GM12864 (cell line): ENCODE measurements around the gene PER1.

ENCODE experiments used
- DNase-seq: peaks from one replicate; pipeline ENCODE4 v3.0.0-alpha.2; 2011; ENCODE audit warnings: low read depth
- H3K4me3 ChIP-seq: 2 replicates; pipeline ENCODE4 v1.5.1; 2011; ENCODE audit warnings: mild to moderate bottlenecking, low read depth, low read length, control low read depth
- TF ChIP-seq, protein P1 (sequence below): IDR thresholded peaks from 2 replicates; pipeline ENCODE4 v1.5.1; 2011; ENCODE audit warnings: low read depth, mild to moderate bottlenecking, moderate library complexity, low read length, control low read depth, inconsistent platforms; ENCODE audit errors: missing control alignments

Gene PER1

DNA sequence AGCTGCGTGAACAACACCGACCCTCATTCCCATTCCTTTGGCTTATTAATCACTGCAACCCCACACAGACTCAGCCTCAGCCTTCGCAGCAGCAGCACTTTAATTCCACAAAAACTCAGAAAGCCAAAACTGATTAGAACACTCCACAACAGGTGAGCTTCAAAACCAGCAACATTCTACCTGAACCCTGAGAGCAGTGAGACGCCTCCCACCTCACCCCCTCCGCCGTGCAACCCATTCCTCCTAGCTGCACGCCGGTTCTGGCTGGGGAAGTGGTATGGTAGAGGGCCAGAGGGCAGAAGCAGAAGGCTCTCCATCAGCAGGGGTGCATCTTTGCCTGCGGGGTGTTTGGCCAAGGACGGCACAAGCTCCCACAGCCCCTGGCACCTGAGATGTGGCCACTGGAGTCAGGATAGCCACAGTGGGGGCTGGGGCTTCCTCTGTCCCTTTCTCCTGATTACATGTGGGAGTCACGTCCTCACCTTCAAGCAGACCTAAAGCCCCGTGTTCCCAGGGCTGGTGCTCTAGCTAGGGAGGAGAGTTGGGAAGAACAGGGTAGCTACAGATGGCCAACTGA, 36.1 kb upstream of the PER1 start:
- DNase-seq: no peak
- TF ChIP-seq, protein P1, sequence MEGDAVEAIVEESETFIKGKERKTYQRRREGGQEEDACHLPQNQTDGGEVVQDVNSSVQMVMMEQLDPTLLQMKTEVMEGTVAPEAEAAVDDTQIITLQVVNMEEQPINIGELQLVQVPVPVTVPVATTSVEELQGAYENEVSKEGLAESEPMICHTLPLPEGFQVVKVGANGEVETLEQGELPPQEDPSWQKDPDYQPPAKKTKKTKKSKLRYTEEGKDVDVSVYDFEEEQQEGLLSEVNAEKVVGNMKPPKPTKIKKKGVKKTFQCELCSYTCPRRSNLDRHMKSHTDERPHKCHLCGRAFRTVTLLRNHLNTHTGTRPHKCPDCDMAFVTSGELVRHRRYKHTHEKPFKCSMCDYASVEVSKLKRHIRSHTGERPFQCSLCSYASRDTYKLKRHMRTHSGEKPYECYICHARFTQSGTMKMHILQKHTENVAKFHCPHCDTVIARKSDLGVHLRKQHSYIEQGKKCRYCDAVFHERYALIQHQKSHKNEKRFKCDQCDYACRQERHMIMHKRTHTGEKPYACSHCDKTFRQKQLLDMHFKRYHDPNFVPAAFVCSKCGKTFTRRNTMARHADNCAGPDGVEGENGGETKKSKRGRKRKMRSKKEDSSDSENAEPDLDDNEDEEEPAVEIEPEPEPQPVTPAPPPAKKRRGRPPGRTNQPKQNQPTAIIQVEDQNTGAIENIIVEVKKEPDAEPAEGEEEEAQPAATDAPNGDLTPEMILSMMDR: no peak
- H3K4me3 ChIP-seq: peak overlapping the region; percentile 84

DNA sequence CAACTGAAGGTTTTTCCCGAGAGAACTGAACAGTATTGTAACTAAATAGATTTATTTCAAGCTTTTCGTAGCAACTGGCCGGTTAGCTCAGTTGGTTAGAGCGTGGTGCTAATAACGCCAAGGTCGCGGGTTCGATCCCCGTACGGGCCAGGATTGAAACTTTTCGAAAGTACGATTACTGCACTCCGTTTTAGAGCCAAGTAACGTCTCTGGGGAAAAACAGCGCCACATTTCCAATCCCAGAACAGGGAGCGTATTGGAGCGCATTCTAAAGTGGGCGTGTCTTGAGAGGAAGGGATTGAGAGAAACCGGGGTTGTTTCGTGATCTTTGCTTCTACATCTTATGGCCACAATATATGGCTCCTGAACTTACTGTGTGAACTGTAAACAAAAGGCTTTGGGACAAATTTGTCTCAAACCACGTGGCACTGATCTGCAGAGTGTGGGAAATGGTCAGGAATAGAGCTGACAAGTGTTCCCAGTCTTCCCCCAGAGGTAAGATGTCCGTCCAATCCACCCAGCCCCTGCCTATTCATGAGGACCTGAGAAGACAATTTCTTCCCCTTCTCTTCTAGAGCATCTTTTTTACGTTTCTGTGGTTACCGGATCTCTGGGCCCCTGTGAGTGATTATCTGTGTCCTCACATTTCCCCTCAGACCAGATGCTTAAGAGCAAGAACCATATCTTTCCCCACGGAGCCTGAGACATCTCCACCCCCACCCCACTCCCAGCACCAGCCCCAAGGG, 35.5 kb upstream of the PER1 start:
- peak; percentile 97 for DNase-seq
- TF ChIP-seq, protein P1: no peak
- peak overlapping the region; percentile 84 for H3K4me3 ChIP-seq

DNA sequence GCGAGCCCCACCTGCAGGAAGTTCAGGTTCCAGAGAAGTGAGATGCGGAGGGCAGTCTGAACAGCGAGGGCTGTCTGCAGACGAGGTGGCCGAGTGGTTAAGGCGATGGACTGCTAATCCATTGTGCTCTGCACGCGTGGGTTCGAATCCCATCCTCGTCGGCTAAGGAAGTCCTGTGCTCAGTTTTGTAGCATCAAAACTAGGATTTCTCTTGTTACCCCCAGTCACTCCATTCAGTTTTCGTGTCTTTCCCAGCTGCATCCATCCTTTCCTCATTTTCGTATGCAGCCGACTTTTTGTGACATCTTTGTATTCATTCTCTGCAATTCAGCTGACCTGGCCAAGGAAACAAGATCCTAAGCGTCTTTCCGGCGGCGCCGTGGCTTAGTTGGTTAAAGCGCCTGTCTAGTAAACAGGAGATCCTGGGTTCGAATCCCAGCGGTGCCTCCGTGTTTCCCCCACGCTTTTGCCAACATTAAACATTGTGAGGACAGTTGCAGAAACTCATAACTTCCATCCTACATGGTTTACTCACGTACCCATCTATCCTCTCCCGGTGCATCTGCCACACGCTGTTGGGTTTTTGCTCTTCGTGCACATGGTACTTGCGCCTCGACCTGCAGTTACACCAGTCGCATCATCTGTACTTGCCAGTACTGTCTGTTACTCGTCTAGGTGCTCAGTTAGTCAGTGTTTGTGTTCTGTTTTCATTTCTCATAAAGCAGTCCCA, 34.7 kb upstream of the PER1 start:
- peak overlapping the region; percentile 80 for H3K4me3 ChIP-seq
- DNase-seq: peak; percentile 91
- TF ChIP-seq, protein P1: peak; percentile 35

DNA sequence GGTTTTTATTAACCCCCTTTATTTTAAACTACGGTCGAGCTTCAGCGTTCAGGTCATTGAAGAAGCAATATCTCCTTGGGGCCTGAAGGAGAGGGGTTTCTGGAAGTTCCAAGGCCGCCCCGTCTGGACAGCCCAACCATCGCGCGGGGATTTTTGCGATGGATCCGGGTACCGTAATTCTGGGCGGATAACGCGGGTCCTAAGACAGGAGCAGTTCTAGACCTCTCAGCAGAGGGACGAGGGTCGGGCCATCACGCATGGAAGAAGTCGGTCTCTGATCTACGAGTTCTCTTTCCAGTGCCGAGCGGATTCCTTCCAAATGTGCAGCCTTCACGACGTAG, 34.2 kb upstream of the PER1 start:
- H3K4me3 ChIP-seq: peak overlapping the region; percentile 80
- no peak for DNase-seq
- TF ChIP-seq, protein P1: no peak

DNA sequence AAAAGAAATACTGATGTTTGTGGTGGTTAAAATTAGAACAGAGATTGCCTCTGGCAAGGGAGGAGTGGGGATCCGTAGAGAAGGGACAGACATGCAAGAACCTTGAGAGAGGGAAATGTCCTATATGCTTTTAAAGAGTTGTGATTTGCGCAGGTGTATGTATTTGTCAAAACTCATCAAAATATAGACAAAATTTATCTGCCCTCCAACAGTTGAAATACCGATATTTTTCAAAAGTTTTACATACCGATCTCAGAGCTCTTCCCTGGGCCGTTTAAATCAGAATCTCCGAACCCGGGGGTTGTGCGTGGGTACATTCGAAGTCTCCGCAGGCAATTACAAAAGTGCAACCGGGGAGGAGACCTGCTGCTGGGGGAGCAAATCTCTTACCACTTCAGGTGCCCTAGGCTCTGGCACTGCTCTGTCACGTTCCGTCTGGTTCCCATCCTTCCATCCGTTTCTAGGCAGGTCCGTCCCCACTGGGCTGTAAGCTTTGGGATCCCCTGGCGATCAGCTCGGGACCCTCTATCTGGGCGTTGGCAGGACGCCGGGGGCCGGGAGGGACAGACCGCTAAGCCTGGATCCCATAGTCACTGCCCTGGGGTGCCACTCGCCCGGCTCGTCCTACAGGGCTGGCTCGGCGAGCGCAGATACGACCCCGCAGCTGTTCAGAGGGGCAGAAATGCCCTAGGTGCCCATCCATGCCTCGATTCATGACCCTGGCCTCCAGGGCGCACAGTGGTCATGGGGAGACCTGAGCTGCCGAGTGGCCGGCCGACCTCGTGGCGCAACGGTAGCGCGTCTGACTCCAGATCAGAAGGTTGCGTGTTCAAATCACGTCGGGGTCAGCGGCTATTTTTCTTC, 33.6 kb upstream of the PER1 start:
- H3K4me3 ChIP-seq: peak overlapping the region; percentile 80
- DNase-seq: no peak
- TF ChIP-seq, protein P1: no peak

DNA sequence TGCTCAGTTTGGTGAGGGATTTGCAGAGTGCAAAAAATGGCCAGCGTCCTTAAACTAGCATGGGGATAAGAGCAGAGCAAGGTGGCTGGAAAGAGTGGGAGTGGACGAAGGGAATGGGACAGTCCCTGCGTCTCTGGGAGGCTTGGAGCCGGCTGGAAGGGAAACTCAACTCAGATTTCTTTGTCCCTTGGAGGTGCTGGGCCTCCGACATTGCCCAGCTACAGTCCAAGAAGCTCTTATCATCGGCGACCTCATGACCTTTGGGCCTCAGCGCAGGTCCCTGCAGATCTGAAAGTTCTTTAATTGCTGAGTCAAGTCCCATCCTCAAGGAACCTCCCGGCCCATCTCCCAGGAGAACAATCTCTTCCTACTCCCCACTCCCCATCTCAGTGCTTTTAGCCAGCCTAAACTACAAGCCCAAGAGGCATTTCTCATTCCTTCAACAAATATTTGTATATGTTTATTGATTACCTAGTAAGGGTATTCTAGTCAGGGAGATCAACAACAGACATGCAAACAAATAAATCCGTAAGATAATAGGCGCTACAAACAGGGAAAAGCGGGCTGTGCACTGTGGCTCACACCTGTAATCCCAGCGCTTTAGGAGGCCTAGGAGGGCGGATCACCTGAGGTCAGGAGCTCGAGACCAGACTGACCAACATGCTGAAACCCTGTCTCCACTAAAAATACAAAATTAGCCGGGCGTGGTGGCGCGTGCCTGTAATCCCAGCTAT, 25.0 kb upstream of the PER1 start:
- TF ChIP-seq, protein P1: no peak
- no peak for DNase-seq

More for the DNA sequence above, 25.0 kb upstream of the PER1 start:
- peak overlapping the region; percentile 73; the same call in 1 of the 2 replicates for H3K4me3 ChIP-seq
